Mucosa of rectum (tissue), 2 donors: ENCODE measurements around the gene SUMO2.
"Not testable (repeated sequence)": the region's sequence is repeated elsewhere in the genome, so short reads cannot be mapped to it uniquely, and the experiment has no call there.

ENCODE experiments used
- H3K27ac ChIP-seq, 2 donors: one replicate each; pipeline ENCODE4 v1.7.0; 2013; ENCODE audit warnings: inconsistent platforms in 2 of 2, low read depth in 2 of 2, low read length in 2 of 2
- H3K27me3 ChIP-seq, 2 donors: one replicate each; pipeline ENCODE4 v1.7.0; 2013; ENCODE audit warnings: low read length in 2 of 2; ENCODE audit not compliant: control insufficient read depth in 2 of 2, insufficient read depth in 2 of 2
- H3K36me3 ChIP-seq, 2 donors: one replicate each; pipeline ENCODE4 v1.7.0; 2013; ENCODE audit warnings: low read length in 2 of 2; ENCODE audit not compliant: control insufficient read depth in 2 of 2, insufficient read depth in 2 of 2
- H3K4me1 ChIP-seq, 2 donors: one replicate each; pipeline ENCODE4 v1.7.0; 2013; ENCODE audit warnings: low read length in 2 of 2, mild to moderate bottlenecking in 1 of 2; ENCODE audit not compliant: control insufficient read depth in 2 of 2, insufficient read depth in 2 of 2
- H3K4me3 ChIP-seq, 2 donors: one replicate each; pipeline ENCODE4 v1.7.0; 2013; ENCODE audit warnings: low read length in 2 of 2
- H3K9ac ChIP-seq, 2 donors: one replicate each; pipeline ENCODE4 v1.7.0; 2013; ENCODE audit warnings: low read length in 2 of 2, low read depth in 1 of 2, mild to moderate bottlenecking in 1 of 2
- H3K9me3 ChIP-seq, 2 donors: one replicate each; pipeline ENCODE4 v1.7.0; 2013; ENCODE audit warnings: low read length in 2 of 2; ENCODE audit not compliant: control insufficient read depth in 2 of 2
- donor health status: healthy.
- donor health status: Normal muscosa, but diverticular disease.

Gene SUMO2

DNA sequence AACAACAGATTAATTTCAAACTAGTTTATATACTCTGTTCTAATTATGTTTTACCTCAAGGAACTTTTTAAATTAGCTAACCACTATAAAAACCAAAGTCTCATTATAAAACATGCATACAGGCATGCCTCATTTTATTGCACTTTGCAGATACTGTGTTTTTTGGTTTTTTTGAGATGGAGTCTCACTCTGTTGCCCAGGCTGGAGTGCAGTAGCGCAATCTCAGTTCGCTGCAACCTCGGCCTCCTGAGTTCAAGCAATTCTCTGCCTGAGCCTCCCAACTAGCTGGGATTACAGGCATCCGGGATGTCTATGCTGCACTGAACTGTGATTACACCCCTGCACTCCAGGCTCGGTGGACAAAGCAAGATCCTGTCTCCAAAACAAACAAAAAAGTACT, 19.7 kb downstream of the SUMO2 start:
- H3K4me3 ChIP-seq: no peak overlapping the region
- H3K9me3 ChIP-seq: no peaks in the 10 kb centered on the region
- no peak overlapping the region for H3K27ac ChIP-seq
- no peak overlapping the region for H3K9ac ChIP-seq
- no peaks in the 10 kb centered on the region for H3K4me1 ChIP-seq
- peaks cover 8 to 10% of the 10 kb centered on the region in 2 donors for H3K36me3 ChIP-seq
- no peaks in the 10 kb centered on the region for H3K27me3 ChIP-seq

DNA sequence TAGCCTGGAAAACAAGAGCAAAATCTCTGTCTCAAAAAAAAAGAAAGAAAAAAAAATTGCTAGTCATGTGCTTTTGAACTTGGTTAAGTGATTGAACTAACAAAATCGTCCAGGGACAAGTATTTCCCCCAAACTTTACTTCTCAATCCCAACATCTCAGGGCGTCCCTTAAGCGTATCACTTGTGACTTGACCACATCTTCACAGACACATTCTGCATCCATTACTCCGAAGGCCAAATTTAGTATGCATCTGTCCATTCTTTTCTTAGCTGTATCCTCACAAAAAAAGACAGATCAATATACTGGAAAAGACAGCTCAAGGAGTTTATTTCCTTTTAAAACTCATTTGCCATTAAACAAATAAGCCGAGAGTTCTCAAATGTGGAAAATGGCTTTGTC, 22.5 kb downstream of the SUMO2 start:
- Histone ChIP-seq H3K9ac (no peak overlapping the region), H3K4me1 (no peaks in the 10 kb centered on the region), H3K27me3 (no peaks in the 10 kb centered on the region), H3K27ac (no peak overlapping the region), H3K9me3 (no peaks in the 10 kb centered on the region), H3K4me3 (no peak overlapping the region), H3K36me3 (no peaks in the 10 kb centered on the region)

DNA sequence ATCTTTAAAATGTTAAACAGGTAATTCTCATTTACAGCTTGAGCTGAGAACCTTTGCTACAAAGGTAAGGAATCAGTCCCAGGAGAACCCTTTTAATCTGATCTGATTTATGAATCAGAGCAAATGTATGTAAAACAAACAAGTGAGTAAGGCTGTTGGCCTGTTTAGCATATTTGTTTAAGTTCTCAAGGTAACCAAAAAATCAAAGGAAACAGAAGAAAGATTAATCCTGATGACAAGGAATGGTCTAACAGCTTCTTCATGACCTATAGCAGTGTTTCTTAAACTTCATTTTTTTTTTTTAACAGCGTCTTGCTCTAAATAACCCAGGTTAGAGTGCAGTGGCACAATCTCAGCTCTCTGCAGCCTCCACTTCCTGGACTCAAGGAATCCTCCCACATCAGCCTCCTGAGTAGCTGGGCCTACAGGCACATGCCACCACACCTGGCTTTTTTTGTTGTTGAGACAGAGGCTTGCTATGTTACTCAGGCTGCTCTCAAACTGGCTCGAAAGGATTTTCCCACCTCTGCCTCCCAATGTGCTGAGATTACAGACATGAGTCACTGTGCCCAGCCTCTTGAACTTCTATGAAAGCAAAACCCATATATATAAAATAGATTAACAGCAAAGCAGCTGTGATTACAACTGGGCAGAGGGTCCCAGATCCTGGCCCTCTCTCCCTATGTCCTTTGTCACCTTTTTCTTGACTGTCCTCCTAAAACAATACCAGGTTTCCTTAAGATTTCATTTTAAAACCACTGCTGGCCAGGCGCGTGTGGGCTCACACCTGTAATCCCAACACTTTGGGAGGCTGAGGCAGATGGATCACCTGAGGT, 23.3 kb downstream of the SUMO2 start:
- peaks cover 3 to 7% of the 10 kb centered on the region in 2 donors for H3K4me1 ChIP-seq
- no peak overlapping the region for H3K9ac ChIP-seq
- no peak overlapping the region for H3K27ac ChIP-seq
- H3K27me3 ChIP-seq: no peaks in the 10 kb centered on the region
- no peaks in the 10 kb centered on the region for H3K36me3 ChIP-seq
- H3K4me3 ChIP-seq: no peak overlapping the region
- no peaks in the 10 kb centered on the region for H3K9me3 ChIP-seq

DNA sequence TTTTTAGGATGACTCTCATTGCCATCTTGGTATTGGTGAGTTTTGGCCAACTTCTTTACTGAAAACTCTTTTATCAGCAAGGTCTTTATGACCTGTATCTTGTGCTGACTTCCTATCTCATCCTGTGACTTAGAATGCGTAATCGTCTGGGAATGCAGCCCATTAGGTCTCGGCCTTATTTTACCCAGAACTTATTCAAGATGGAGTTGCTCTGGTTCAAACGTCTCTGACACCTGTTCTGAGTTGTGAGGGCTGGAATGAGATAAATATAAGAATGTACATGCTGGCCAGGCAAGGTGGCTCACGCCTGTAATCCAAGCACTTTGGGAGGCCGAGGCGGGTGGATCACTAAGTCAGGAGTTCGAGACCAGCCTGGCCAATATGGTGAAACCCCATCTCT, 24.3 kb downstream of the SUMO2 start:
- not testable (repeated sequence) for H3K4me1 ChIP-seq, H3K27me3 ChIP-seq, H3K27ac ChIP-seq, H3K9ac ChIP-seq, H3K36me3 ChIP-seq, H3K9me3 ChIP-seq, H3K4me3 ChIP-seq

- no peaks in the 10 kb centered on the region for H3K27me3 ChIP-seq
- H3K4me3 ChIP-seq: peak overlapping the region in 1 of 2 donors; percentile 76
- no peak overlapping the region for H3K9ac ChIP-seq
- no peaks in the 10 kb centered on the region for H3K9me3 ChIP-seq
- H3K36me3 ChIP-seq: no peaks in the 10 kb centered on the region
- H3K4me1 ChIP-seq: peaks cover 12 to 13% of the 10 kb centered on the region in 2 donors
- no peak overlapping the region for H3K27ac ChIP-seq
Observed at GRCh38 chr17:75155191-75155601, 27.6 kb downstream of the SUMO2 start.

GRCh38 chr17:75154195-75155106, 28.3 kb downstream of the SUMO2 start, which contains the start of gene JPT1:
Gene JPT1, minus strand, starts transcription at chr17:75154512. Its CDS starts 115 bp downstream, at chr17:75154397.
- Histone ChIP-seq H3K9ac (peak within 1 kb of the TSS; percentile 87 to 95), H3K27me3 (no peaks in the 10 kb centered on the region), H3K27ac (peak within 1 kb of the TSS; percentile 74 to 82), H3K9me3 (no peaks in the 10 kb centered on the region), H3K4me3 (peak within 1 kb of the TSS; percentile 77 to 91), H3K4me1 (peaks cover 12 to 13% of the 10 kb centered on the region in 2 donors), H3K36me3 (no peaks in the 10 kb centered on the region)

- Histone ChIP-seq H3K36me3 (no peaks in the 10 kb centered on the region), H3K9ac (peak overlapping the region; percentile 87 to 95), H3K27me3 (no peaks in the 10 kb centered on the region), H3K9me3 (no peaks in the 10 kb centered on the region), H3K4me3 (peak overlapping the region; percentile 77 to 91), H3K4me1 (peaks cover 12 to 13% of the 10 kb centered on the region in 2 donors), H3K27ac (peak overlapping the region; percentile 74 to 82)
Observed at GRCh38 chr17:75153780-75154194, 29.0 kb downstream of the SUMO2 start.

DNA sequence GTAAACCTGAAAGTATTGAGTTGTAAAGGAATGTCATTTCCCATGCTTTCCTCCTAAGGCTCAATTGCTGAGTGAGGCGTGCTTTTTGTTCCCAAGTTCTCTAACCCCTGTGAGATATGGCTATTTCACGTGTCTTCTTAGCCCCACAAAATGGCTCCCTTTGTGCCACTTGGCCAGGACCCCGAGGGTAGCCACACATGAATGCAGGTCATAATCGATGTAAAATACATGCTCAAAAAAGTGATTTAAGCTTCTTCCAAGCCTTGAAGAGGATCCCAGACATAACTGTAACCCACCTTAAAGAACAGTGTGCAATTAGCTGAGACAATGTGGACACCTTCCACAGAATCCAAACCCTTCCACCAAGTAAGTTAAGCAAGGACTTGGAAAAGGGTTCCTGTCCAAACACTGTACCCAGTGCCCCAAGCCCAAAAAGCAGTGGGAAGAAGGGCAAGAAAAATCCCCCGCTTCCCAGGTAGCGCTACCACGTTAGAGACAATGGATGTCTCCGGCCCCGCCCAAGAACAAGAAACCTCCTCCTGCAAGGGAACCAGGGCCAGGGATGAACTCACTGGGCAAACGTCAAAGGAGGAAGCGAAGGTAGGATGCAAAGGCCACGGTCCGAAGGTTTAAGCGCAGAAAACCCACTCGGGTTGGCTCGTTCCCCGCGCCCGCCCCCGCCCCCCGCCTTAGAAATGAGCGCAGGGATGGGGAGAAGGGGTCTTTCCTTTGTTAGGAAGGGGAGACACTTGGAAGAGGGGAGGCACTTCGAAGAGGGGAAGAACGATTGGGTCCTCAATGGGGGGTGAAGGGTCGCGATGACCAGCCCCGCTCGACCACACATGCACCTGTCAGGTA, 29.6 kb downstream of the SUMO2 start:
- no peaks in the 10 kb centered on the region for H3K27me3 ChIP-seq
- peak overlapping the region; percentile 77 to 91 for H3K4me3 ChIP-seq
- H3K36me3 ChIP-seq: peaks cover 0 to 3% of the 10 kb centered on the region in 2 donors
- peak overlapping the region; percentile 87 to 95 for H3K9ac ChIP-seq
- peaks cover 15 to 18% of the 10 kb centered on the region in 2 donors for H3K4me1 ChIP-seq
- peak overlapping the region; percentile 74 to 82 for H3K27ac ChIP-seq
- no peaks in the 10 kb centered on the region for H3K9me3 ChIP-seq

DNA sequence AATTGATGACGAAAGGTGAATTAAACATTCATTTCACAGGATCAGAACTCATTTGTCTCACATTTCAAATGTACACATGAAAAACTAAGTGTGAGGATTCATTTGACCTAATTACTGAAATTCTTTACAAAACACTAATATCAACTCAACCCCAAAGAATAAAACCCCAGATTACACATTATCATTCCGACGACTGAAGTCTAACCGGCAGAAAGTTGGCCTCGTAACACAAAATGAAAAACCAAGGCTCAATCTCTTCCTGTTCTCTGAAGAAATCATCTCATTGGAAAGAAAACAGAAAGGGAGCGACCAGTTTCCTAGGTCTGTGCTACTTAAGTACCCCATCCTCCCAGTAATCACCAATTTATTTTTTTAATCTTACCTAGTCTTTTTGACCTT, 30.2 kb downstream of the SUMO2 start:
- H3K9ac ChIP-seq: no peak overlapping the region
- H3K27ac ChIP-seq: no peak overlapping the region
- H3K4me1 ChIP-seq: peaks cover 18 to 22% of the 10 kb centered on the region in 2 donors
- no peaks in the 10 kb centered on the region for H3K27me3 ChIP-seq
- peaks cover 0 to 8% of the 10 kb centered on the region in 2 donors for H3K36me3 ChIP-seq
- H3K4me3 ChIP-seq: peak overlapping the region; percentile 77 to 91
- no peaks in the 10 kb centered on the region for H3K9me3 ChIP-seq
